ENCODE data around the gene BST1.
A peak's percentile ranks its signal among the peaks of the same experiment; 100 is the strongest.
"Not testable (repeated sequence)": the region's sequence is repeated elsewhere in the genome, so short reads cannot be mapped to it uniquely, and the experiment has no call there.

The BST1 gene

GRCh38 chr4:15746110-15746509, 43.2 kb downstream of the BST1 start:
- DNase-seq (ENCODE audit: low spot score): no peak

GRCh38 chr4:15749001-15749400, 46.1 kb downstream of the BST1 start:
- no peak for DNase-seq (ENCODE audit: low spot score)

- DNase-seq (ENCODE audit: low spot score): no peak
Measured at GRCh38 chr4:15751153-15751552, 48.3 kb downstream of the BST1 start.

GRCh38 chr4:15753081-15753480, 50.2 kb downstream of the BST1 start:
- no peak for DNase-seq (ENCODE audit: low spot score)

- no peak for DNase-seq (ENCODE audit: low spot score)
Measured at GRCh38 chr4:15753786-15754185, 50.9 kb downstream of the BST1 start.

GRCh38 chr4:15754323-15754722, 51.5 kb downstream of the BST1 start:
- no peak for DNase-seq (ENCODE audit: low spot score)

- no peak for DNase-seq (ENCODE audit: low spot score)
Measured at GRCh38 chr4:15755321-15756155, 52.7 kb downstream of the BST1 start.

GRCh38 chr4:15756361-15756861, 53.5 kb downstream of the BST1 start:
- DNase-seq (ENCODE audit: low spot score): no peak

- no peak for DNase-seq (ENCODE audit: low spot score)
Measured at GRCh38 chr4:15757054-15757453, 54.2 kb downstream of the BST1 start.

- DNase-seq (ENCODE audit: low spot score): no peak
Measured at GRCh38 chr4:15758294-15758693, 55.4 kb downstream of the BST1 start.

GRCh38 chr4:15762460-15762859, 59.6 kb downstream of the BST1 start:
- DNase-seq (ENCODE audit: low spot score): not testable (repeated sequence)

- DNase-seq (ENCODE audit: low spot score): no peak
Measured at GRCh38 chr4:15765391-15765790, 62.5 kb downstream of the BST1 start.

- no peak for DNase-seq (ENCODE audit: low spot score)
Measured at GRCh38 chr4:15765910-15766697, 63.2 kb downstream of the BST1 start.

GRCh38 chr4:15766821-15767220, 64.0 kb downstream of the BST1 start:
- DNase-seq (ENCODE audit: low spot score): no peak

GRCh38 chr4:15769202-15769601, 66.3 kb downstream of the BST1 start:
- DNase-seq (ENCODE audit: low spot score): no peak

- DNase-seq (ENCODE audit: low spot score): no peak
Measured at GRCh38 chr4:15771216-15772058, 68.6 kb downstream of the BST1 start.

GRCh38 chr4:15774020-15774420, 71.2 kb downstream of the BST1 start:
- DNase-seq (ENCODE audit: low spot score): no peak

- no peak for DNase-seq (ENCODE audit: low spot score)
Measured at GRCh38 chr4:15776871-15777648, 74.2 kb downstream of the BST1 start.

- DNase-seq (ENCODE audit: low spot score): no peak
Measured at GRCh38 chr4:15777697-15778288, 74.9 kb downstream of the BST1 start.

- peak; percentile 27 for DNase-seq (ENCODE audit: low spot score)
Measured at GRCh38 chr4:15778289-15779241, 75.7 kb downstream of the BST1 start, which contains the start of gene CD38. CD38 (plus strand) TSS chr4:15778328; CDS start chr4:15778415, 87 bp downstream.

All from hepatic stellate cell (primary cell).